A549 (cell line): ENCODE results near the gene KCNQ5. TPM values are rescaled to one million over a fixed set of nuclear protein-coding genes. Genes with fewer than 3 reads are reported as not detected.

Source experiments
- ATAC-seq, 2 experiments: fragments of 200-7000 bp in 1 of 2; fragments of >200 bp in 1 of 2; cut with Nextera tagmentation in 1 of 2; cut with Tn5 transposase in 1 of 2; 3 replicates each; pipeline versions ENCODE4 v1.8.0 to v1.9.1; 2018 to 2020; ENCODE audit warnings: mild to moderate bottlenecking in 1 of 2, moderate library complexity in 1 of 2
- CTCF ChIA-PET: fragments of 300-600 bp; sonication (Branson Sonifier 250); formaldehyde crosslinking; extraction: SDS; loops from one replicate; lab custom pipeline; 2021; ENCODE audit warnings: antibody characterized with exemption, inconsistent platforms; lab: Yijun Ruan, JAX
- POLR2A ChIA-PET: fragments of 350-600 bp; formaldehyde crosslinking; extraction: SDS; loops from one replicate; lab custom pipeline; 2021; ENCODE audit warnings: antibody characterized with exemption, inconsistent platforms; lab: Yijun Ruan, JAX
- DNase-seq, 2 experiments: peaks; one replicate each; pipeline versions ENCODE4 v3.0.0 to v3.0.0-alpha.2; 2011 to 2016; ENCODE audit warnings: low read depth in 1 of 2, low spot score in 1 of 2
- FAIRE-seq: peaks from 2 replicates; lab custom pipeline; 2011; peaks lifted over from hg19 to GRCh38; lab: Jason Lieb, UNC
- H3K27ac ChIP-seq, 2 experiments: fragments of >200 bp; sonication (Bioruptor Twin); formaldehyde crosslinking; 3 replicates each; pipeline ENCODE4 v1.5.1; 2016 to 2017
- H3K4me1 ChIP-seq: fragments of >200 bp; sonication (Bioruptor Twin); formaldehyde crosslinking; 3 replicates; pipeline ENCODE4 v1.6.1; 2016
- H3K4me2 ChIP-seq: fragments of >200 bp; sonication (Bioruptor Twin); formaldehyde crosslinking; 3 replicates; pipeline ENCODE4 v1.6.1; 2016
- H3K4me3 ChIP-seq: fragments of >200 bp; sonication (Bioruptor Twin); formaldehyde crosslinking; 3 replicates; pipeline ENCODE4 v1.5.1; 2016
- H3K9me3 ChIP-seq: fragments of >200 bp; sonication (Bioruptor Twin); formaldehyde crosslinking; 3 replicates; pipeline ENCODE4 v1.6.1; 2016
- CHD2 ChIP-seq: fragments of 150-350 bp; IDR thresholded peaks from 2 replicates; pipeline ENCODE4 v1.6.1; 2014; ENCODE audit warnings: low read length; ENCODE audit not compliant: partially characterized antibody
- CHD4 ChIP-seq: fragments of 200-600 bp; sonication (generic); IDR thresholded peaks from 2 replicates; pipeline ENCODE4 v1.6.1; 2016; ENCODE audit warnings: antibody characterized with exemption, mild to moderate bottlenecking, borderline replicate concordance
- FOXS1 ChIP-seq: fragments of 250-450 bp; sonication (Bioruptor Pico); IDR thresholded peaks from 2 replicates; pipeline ENCODE4 v1.5.0; 2020; ENCODE audit warnings: mild to moderate bottlenecking, moderate library complexity
- HEYL ChIP-seq: fragments of 250-450 bp; sonication (Bioruptor Pico); IDR thresholded peaks from 2 replicates; pipeline ENCODE4 v1.8.0; 2021; ENCODE audit warnings: mild to moderate bottlenecking, moderate library complexity
- MAFK ChIP-seq: fragments of 450-650 bp; IDR thresholded peaks from 2 replicates; pipeline ENCODE4 v1.6.1; 2014; ENCODE audit not compliant: partially characterized antibody
- SMC3 ChIP-seq: fragments of >200 bp; sonication (Bioruptor Twin); formaldehyde crosslinking; IDR thresholded peaks from 3 replicates; pipeline ENCODE4 v1.6.1; 2018; ENCODE audit warnings: inconsistent platforms
- SREBF2 ChIP-seq: fragments of 450-650 bp; IDR thresholded peaks from 2 replicates; pipeline ENCODE4 v1.6.1; 2014; ENCODE audit warnings: mild to moderate bottlenecking, moderate library complexity
- WGBS: methylation state at CpG from one replicate; pipeline ENCODE4 v1.1.6; 2017; ENCODE audit errors: missing lambda C conversion rate; 5-methylcytosine and 5-hydroxymethylcytosine counted together
- polyA plus RNA-seq, 4 experiments: library from polyadenylated mRNA; depleted of rRNA in 3 of 4; stranded (reverse); fragments of >200 nt; fragmentation: RNase III in 1 of 4; extraction: RNeasy Plus Mini Kit Qiagen cat#74134 plus additional on column Dnase treatment in 1 of 4; gene quantifications; 2 replicates in 3 of 4; 3 replicates in 1 of 4; pipeline ENCODE4 v1.2.3, GENCODE V29; 2011 to 2017
- small RNA-seq, 6 experiments: library from RNA; depleted of rRNA; stranded (forward); fragments of <200 nt; gene quantifications; one replicate each; pipeline ENCODE3, GENCODE V24; 2012
- TF ChIP-seq, protein P1 (sequence below): fragments of 200-600 bp; sonication (generic); IDR thresholded peaks from 2 replicates; pipeline ENCODE4 v1.6.1; 2016; ENCODE audit warnings: antibody characterized with exemption, mild to moderate bottlenecking, moderate library complexity

Gene KCNQ5
- polyA plus RNA-seq, 2 of the 4 experiments (the other 2 are of a cell fraction) = 1.2 to 1.3 TPM

DNA sequence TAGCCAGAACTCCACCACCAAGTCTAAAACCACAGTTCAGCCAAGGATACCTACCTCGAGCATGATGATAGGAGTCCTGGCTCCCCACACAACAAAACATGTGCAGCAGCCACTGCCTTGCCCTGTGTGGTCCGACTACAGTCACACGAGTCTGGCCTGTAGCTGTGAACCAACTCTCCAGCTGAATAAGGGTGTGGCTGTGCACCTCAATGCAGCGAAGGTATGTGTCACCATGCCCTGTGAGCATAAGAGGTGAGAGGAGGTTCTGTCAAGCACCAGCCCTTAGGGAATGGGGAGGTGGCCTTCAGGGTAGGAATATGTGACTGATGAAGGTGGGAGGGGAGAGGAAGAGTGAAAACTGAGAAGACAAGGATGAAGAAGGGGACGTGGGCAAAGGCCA lies 620.1 kb downstream of the KCNQ5 start:
- Histone ChIP-seq H3K4me3 (no peak overlapping the region), H3K4me2 (no peak overlapping the region), H3K9me3 (no peaks in the 10 kb centered on the region), H3K27ac (no peak overlapping the region), H3K4me1 (peaks cover 6% of the 10 kb centered on the region)
- ATAC-seq = no peak
- WGBS = 80% methylated on average over 4 of the region's 5 CpGs
- ChIA-PET POLR2A (no interaction called here), CTCF (interaction anchor here (1.5 kb wide), 1 partner anchor 11 kb away, joined by 3 read pairs; no protein-coding TSS in a partner anchor)
- no peak for TF ChIP-seq CHD4
- no peak for TF ChIP-seq SREBF2
- no peak for TF ChIP-seq SMC3
- TF ChIP-seq FOXS1 (CRISPR knock-in tag) = no peak
- no peak for TF ChIP-seq CHD2
- TF ChIP-seq HEYL (CRISPR knock-in tag) = no peak
- TF ChIP-seq, protein P1, sequence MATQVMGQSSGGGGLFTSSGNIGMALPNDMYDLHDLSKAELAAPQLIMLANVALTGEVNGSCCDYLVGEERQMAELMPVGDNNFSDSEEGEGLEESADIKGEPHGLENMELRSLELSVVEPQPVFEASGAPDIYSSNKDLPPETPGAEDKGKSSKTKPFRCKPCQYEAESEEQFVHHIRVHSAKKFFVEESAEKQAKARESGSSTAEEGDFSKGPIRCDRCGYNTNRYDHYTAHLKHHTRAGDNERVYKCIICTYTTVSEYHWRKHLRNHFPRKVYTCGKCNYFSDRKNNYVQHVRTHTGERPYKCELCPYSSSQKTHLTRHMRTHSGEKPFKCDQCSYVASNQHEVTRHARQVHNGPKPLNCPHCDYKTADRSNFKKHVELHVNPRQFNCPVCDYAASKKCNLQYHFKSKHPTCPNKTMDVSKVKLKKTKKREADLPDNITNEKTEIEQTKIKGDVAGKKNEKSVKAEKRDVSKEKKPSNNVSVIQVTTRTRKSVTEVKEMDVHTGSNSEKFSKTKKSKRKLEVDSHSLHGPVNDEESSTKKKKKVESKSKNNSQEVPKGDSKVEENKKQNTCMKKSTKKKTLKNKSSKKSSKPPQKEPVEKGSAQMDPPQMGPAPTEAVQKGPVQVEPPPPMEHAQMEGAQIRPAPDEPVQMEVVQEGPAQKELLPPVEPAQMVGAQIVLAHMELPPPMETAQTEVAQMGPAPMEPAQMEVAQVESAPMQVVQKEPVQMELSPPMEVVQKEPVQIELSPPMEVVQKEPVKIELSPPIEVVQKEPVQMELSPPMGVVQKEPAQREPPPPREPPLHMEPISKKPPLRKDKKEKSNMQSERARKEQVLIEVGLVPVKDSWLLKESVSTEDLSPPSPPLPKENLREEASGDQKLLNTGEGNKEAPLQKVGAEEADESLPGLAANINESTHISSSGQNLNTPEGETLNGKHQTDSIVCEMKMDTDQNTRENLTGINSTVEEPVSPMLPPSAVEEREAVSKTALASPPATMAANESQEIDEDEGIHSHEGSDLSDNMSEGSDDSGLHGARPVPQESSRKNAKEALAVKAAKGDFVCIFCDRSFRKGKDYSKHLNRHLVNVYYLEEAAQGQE = no peak
- TF ChIP-seq MAFK = no peak
- no peak for DNase-seq
- no peak for FAIRE-seq

Small RNA genes lying within 50 kb of the gene (small RNA-seq; reads per million reads assigned to genes)
- gene MIR4282 = 0 reads per million in 6 experiments
